ENCODE measurements around the gene PTBP3. TPM values are rescaled to one million over a fixed set of nuclear protein-coding genes. Genes with fewer than 3 reads are reported as not detected.

The PTBP3 gene
- total RNA-seq, 1 experiment from 2014 or later, result 100 TPM

DNA sequence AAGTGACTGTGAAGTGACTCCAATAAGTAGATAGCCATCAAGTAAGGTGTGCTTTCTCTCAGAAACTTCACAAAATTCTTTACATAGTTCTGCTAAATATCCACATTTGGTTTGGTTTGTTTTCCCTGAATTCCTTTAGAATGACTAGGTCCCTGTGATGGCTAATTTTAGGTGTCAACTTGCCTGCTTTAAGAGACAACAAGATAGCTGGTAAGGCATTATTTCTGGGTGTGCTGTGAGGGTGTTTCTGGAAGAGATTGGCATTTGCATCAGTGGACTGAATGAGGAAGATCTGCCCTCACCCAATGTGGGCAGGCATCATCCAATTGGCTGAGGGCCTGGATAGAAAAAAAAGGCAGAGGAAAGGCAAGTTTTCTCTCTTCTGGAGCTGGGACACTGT is 8.3 kb upstream of the PTBP3 start (continued):
- TF ChIP-seq ATF6 (CRISPR knock-in tag; IDR thresholded peaks at IDR 0.05), result no peak
- TF ChIP-seq TCF7 (CRISPR knock-in tag; IDR thresholded peaks at IDR 0.05; ENCODE audit: low read depth), result no peak

DNA sequence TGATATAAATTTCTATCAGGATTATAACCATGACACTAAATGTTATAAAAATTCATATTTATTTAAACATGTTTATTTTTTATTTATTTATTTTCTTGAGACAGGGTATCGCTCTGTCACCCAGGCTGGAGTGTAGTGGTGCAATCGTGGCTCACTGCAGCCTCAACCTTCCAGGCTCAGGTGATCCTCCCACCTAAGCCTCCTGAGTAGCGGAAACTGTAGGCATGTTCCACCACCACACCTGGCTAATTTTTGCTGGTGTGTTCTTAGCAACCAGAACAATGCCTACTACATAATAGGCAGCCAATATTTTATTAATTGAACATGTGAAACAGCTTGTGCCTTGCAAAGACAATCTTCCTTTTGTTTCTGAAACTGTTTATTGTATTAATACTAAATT is 6.5 kb upstream of the PTBP3 start:
- ChIA-PET CTCF (no interaction called here), POLR2A (no interaction called here)
- Mint-ChIP-seq H3K4me1 (peaks cover 11% of the 10 kb centered on the region), H3K27ac (no peak overlapping the region), H3K27me3 (ENCODE audit: low read depth) (no peaks in the 10 kb centered on the region; the same call in 1 of the 2 replicates), H3K4me3 (no peak overlapping the region), H3K9me3 (peaks cover 8% of the 10 kb centered on the region; the same call in 1 of the 2 replicates), H3K36me3 (no peaks in the 10 kb centered on the region)
- no peak for TF ChIP-seq ZNF512 (CRISPR knock-in tag; IDR thresholded peaks at IDR 0.05; ENCODE audit: borderline replicate concordance)
- no peak for TF ChIP-seq FOXP1 (CRISPR knock-in tag; IDR thresholded peaks at IDR 0.05; ENCODE audit: borderline replicate concordance)
- ATAC-seq (no peak), DNase-seq (ENCODE audit: low spot score) (no peak)

GRCh38 chr9:112338561-112338960 is 5.1 kb upstream of the PTBP3 start:
- DNase-seq (ENCODE audit: low spot score), result no peak
- H3K4me3 Mint-ChIP-seq, result no peak overlapping the region
- ATAC-seq, result no peak
- ChIA-PET POLR2A (interaction anchor here (0.6 kb wide), 1 partner anchor 505 kb away, joined by 5 read pairs; no protein-coding TSS in a partner anchor), CTCF (interaction anchor here (0.9 kb wide), 1 partner anchor 225 kb away, joined by 3 read pairs; no protein-coding TSS in a partner anchor)
- no peaks in the 10 kb centered on the region for H3K36me3 Mint-ChIP-seq
- TF ChIP-seq CBFB (CRISPR knock-in tag; IDR thresholded peaks at IDR 0.05; ENCODE audit: low read depth) (no peak), GABPB1 (CRISPR knock-in tag; IDR thresholded peaks at IDR 0.05) (0 out of 2 replicates have a peak, but pooled peaks have one; percentile 27), MLX (CRISPR knock-in tag; IDR thresholded peaks at IDR 0.05) (no peak)
- no peak overlapping the region for H3K27ac Mint-ChIP-seq
- H3K27me3 Mint-ChIP-seq (ENCODE audit: low read depth), result no peaks in the 10 kb centered on the region
- H3K4me1 Mint-ChIP-seq, result peaks cover 18% of the 10 kb centered on the region
- H3K9me3 Mint-ChIP-seq, result no peaks in the 10 kb centered on the region

DNA sequence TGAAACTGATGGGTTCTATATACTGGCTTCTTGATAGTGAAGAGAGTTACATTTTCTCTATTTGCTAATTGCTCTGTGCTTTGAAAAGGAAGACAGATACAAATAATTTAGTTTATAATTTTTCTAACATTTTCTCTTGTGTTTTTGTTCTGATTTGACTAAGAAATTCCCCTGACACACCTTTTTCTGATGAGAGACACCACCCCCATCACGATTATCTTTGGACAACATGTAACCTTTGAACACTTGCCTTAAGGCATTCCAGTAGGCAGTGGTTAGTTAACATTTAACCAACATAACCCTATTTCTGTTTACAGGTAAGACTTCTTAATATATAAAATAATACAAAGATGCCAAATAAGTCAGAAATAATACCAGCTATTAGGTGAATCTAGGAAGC is 4.1 kb upstream of the PTBP3 start:
- no peak for TF ChIP-seq PREB (CRISPR knock-in tag; IDR thresholded peaks at IDR 0.05; ENCODE audit: borderline replicate concordance)
- TF ChIP-seq ZNF219 (CRISPR knock-in tag; IDR thresholded peaks at IDR 0.05; ENCODE audit: borderline replicate concordance), result no peak
- TF ChIP-seq, protein P1, sequence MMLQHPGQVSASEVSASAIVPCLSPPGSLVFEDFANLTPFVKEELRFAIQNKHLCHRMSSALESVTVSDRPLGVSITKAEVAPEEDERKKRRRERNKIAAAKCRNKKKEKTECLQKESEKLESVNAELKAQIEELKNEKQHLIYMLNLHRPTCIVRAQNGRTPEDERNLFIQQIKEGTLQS (CRISPR knock-in tag; conservative IDR thresholded peaks at IDR 0.05), result no peak
- no peak for TF ChIP-seq NFYB (CRISPR knock-in tag; conservative IDR thresholded peaks at IDR 0.05; ENCODE audit: low read depth)
- no peak for TF ChIP-seq ZNF396 (CRISPR knock-in tag; IDR thresholded peaks at IDR 0.05; ENCODE audit: borderline replicate concordance)
- no peak for TF ChIP-seq ZNF263 (CRISPR knock-in tag; IDR thresholded peaks at IDR 0.05; ENCODE audit: low read depth)
- TF ChIP-seq SOX15 (CRISPR knock-in tag; IDR thresholded peaks at IDR 0.05), result no peak
- no peak for TF ChIP-seq ATF1 (CRISPR knock-in tag; IDR thresholded peaks at IDR 0.05)
- no peak for TF ChIP-seq ELF4 (CRISPR knock-in tag; IDR thresholded peaks at IDR 0.05; ENCODE audit: low read depth)
- TF ChIP-seq TEAD1 (CRISPR knock-in tag; IDR thresholded peaks at IDR 0.05), result no peak
- TF ChIP-seq ZNF671 (CRISPR knock-in tag; IDR thresholded peaks at IDR 0.05), result no peak
- no peak for TF ChIP-seq TP53 (CRISPR knock-in tag; IDR thresholded peaks at IDR 0.05)
- TF ChIP-seq SP1 (CRISPR knock-in tag; conservative IDR thresholded peaks at IDR 0.05), result no peak
- TF ChIP-seq NFATC4 (CRISPR knock-in tag; IDR thresholded peaks at IDR 0.05), result no peak
- no peak for TF ChIP-seq ZNF317 (CRISPR knock-in tag; IDR thresholded peaks at IDR 0.05; ENCODE audit: borderline replicate concordance, low read depth)
- TF ChIP-seq MYBL2 (CRISPR knock-in tag; IDR thresholded peaks at IDR 0.05), result no peak
- H3K27ac Mint-ChIP-seq, result no peak overlapping the region
- H3K4me3 Mint-ChIP-seq, result no peak overlapping the region
- H3K4me1 Mint-ChIP-seq, result peaks cover 18% of the 10 kb centered on the region
- DNase-seq (ENCODE audit: low spot score) (no peak), ATAC-seq (no peak)
- POLR2A ChIA-PET, result no interaction called here
- no peaks in the 10 kb centered on the region for H3K27me3 Mint-ChIP-seq (ENCODE audit: low read depth)
- H3K9me3 Mint-ChIP-seq, result no peaks in the 10 kb centered on the region
- H3K36me3 Mint-ChIP-seq, result no peaks in the 10 kb centered on the region
- CTCF ChIA-PET, result interaction anchor here (3.0 kb wide), 1 partner anchor 224 kb away, joined by 10 read pairs; no protein-coding TSS in a partner anchor
